GM12892 (cell line): ENCODE results near the gene GDF10.

Source experiments
- DNase-seq: peaks from one replicate; pipeline ENCODE4 v3.0.0; 2011; ENCODE audit not compliant: insufficient read length
- FAIRE-seq: peaks from 2 replicates; lab custom pipeline; 2011; peaks lifted over from hg19 to GRCh38; lab: Jason Lieb, UNC
- POLR2A ChIP-seq: IDR thresholded peaks from 2 replicates; pipeline ENCODE4 v1.6.1; 2011; ENCODE audit warnings: low read depth, low read length, control low read depth
- POLR2AphosphoS5 ChIP-seq: IDR thresholded peaks from 2 replicates; pipeline ENCODE4 v1.6.1; 2011; ENCODE audit warnings: low read depth, low read length, control low read depth
- TAF1 ChIP-seq: IDR thresholded peaks from 2 replicates; pipeline ENCODE4 v1.6.1; 2011; ENCODE audit warnings: low read depth, mild to moderate bottlenecking, control low read depth, low read length, borderline replicate concordance

The GDF10 gene

GRCh38 chr10:47287365-47287802, 12.6 kb upstream of the GDF10 start:
- DNase-seq, result no peak
- TF ChIP-seq POLR2AphosphoS5, result no peak
- FAIRE-seq, result no peak

GRCh38 chr10:47287805-47288204, 12.2 kb upstream of the GDF10 start:
- DNase-seq (no peak), FAIRE-seq (no peak)
- no peak for TF ChIP-seq POLR2A
- no peak for TF ChIP-seq POLR2AphosphoS5
- TF ChIP-seq TAF1, result no peak

- no peak for FAIRE-seq
- no peak for DNase-seq
- TF ChIP-seq POLR2A, result no peak
- TF ChIP-seq POLR2AphosphoS5, result no peak
- no peak for TF ChIP-seq TAF1
These were observed 11.8 kb upstream of the GDF10 start for GRCh38 chr10:47288236-47288635.

- FAIRE-seq (no peak), DNase-seq (no peak)
- TF ChIP-seq TAF1 (no peak), POLR2A (no peak), POLR2AphosphoS5 (no peak)
These were observed 11.0 kb upstream of the GDF10 start for GRCh38 chr10:47288916-47289495.

GRCh38 chr10:47289921-47290320, 10.1 kb upstream of the GDF10 start:
- no peak for FAIRE-seq
- no peak for DNase-seq
- TF ChIP-seq POLR2A, result no peak

GRCh38 chr10:47290338-47290737, 9.7 kb upstream of the GDF10 start:
- TF ChIP-seq POLR2AphosphoS5 (no peak), POLR2A (no peak), TAF1 (no peak)
- FAIRE-seq (no peak), DNase-seq (no peak)

GRCh38 chr10:47291682-47292081, 8.3 kb upstream of the GDF10 start:
- no peak for FAIRE-seq
- no peak for DNase-seq
- no peak for TF ChIP-seq TAF1
- no peak for TF ChIP-seq POLR2AphosphoS5
- TF ChIP-seq POLR2A, result no peak

GRCh38 chr10:47294057-47294456, 5.9 kb upstream of the GDF10 start:
- no peak for DNase-seq
- TF ChIP-seq POLR2AphosphoS5, result no peak
- TF ChIP-seq TAF1, result no peak
- no peak for TF ChIP-seq POLR2A
- no peak for FAIRE-seq

GRCh38 chr10:47294501-47294900, 5.5 kb upstream of the GDF10 start:
- no peak for TF ChIP-seq POLR2AphosphoS5
- TF ChIP-seq TAF1, result no peak
- TF ChIP-seq POLR2A, result no peak
- DNase-seq, result no peak
- FAIRE-seq, result no peak

- no peak for FAIRE-seq
- DNase-seq, result no peak
- TF ChIP-seq POLR2AphosphoS5, result no peak
- no peak for TF ChIP-seq POLR2A
- no peak for TF ChIP-seq TAF1
These were observed 4.6 kb upstream of the GDF10 start for GRCh38 chr10:47295411-47295810.

- TF ChIP-seq POLR2A (no peak), POLR2AphosphoS5 (no peak), TAF1 (no peak)
- FAIRE-seq (no peak), DNase-seq (no peak)
These were observed 3.7 kb upstream of the GDF10 start for GRCh38 chr10:47296156-47296894.

GRCh38 chr10:47296941-47297340, 3.1 kb upstream of the GDF10 start:
- FAIRE-seq (no peak), DNase-seq (no peak)
- no peak for TF ChIP-seq POLR2A
- TF ChIP-seq POLR2AphosphoS5, result no peak
- no peak for TF ChIP-seq TAF1
